HepG2 (cell line): Measurements from ENCODE around the gene ARPP21. TPM values are rescaled to one million over a fixed set of nuclear protein-coding genes. Genes with fewer than 3 reads are reported as not detected.

ENCODE experiments used
- ATAC-seq: fragments of 200-7000 bp; cut with Tn5 transposase; 3 replicates; pipeline ENCODE4 v1.9.1; 2020; ENCODE audit warnings: mild to moderate bottlenecking, moderate library complexity
- BruUV-seq: library from RNA; stranded (reverse); fragments of 400-500 nt; replicated peaks from 2 replicates; lab custom pipeline; 2021; lab: Mats Ljungman, UMichigan
- CTCF ChIA-PET: fragments of 300-600 bp; formaldehyde crosslinking; extraction: SDS; loops from one replicate; lab custom pipeline; 2021; ENCODE audit warnings: low total read pairs, inconsistent platforms, low intra/inter-chr PET ratio; lab: Yijun Ruan, JAX
- POLR2A ChIA-PET: fragments of 350-600 bp; sonication (Branson Sonifier 250); formaldehyde crosslinking; loops from one replicate; lab custom pipeline; 2020; ENCODE audit warnings: antibody characterized with exemption, inconsistent platforms; lab: Yijun Ruan, JAX
- DNase-seq: peaks from one replicate; pipeline ENCODE4 v3.0.0-alpha.2; 2015; ENCODE audit warnings: low spot score
- FAIRE-seq: peaks from 3 replicates; lab custom pipeline; 2011; peaks lifted over from hg19 to GRCh38; lab: Jason Lieb, UNC
- H2AFZ ChIP-seq: one replicate; pipeline ENCODE4 v1.6.1; 2011; ENCODE audit warnings: low read length, inconsistent platforms
- H3K27ac ChIP-seq: fragments of 300-600 bp; 3 replicates; pipeline ENCODE4 v1.8.0; 2011; ENCODE audit warnings: mixed run types, mild to moderate bottlenecking, mixed read lengths, low read length, inconsistent platforms; ENCODE audit not compliant: insufficient read depth; ENCODE audit errors: extremely low read length
- H3K27me3 ChIP-seq, 2 experiments: fragments of 200-600 bp in 1 of 2; 2 replicates in 1 of 2; 3 replicates in 1 of 2; pipeline versions ENCODE4 v1.6.0 to v1.8.0; 2011; ENCODE audit warnings: low read length in 2 of 2, mild to moderate bottlenecking in 2 of 2, moderate library complexity in 2 of 2, inconsistent platforms in 1 of 2; ENCODE audit not compliant: insufficient read depth in 2 of 2, control insufficient read depth in 1 of 2
- H3K36me3 ChIP-seq, 2 experiments: fragments of 200-600 bp in 1 of 2; replicated peaks in 1 of 2; 2 replicates in 1 of 2; 3 replicates in 1 of 2; pipeline versions ENCODE4 v1.5.1 to v1.8.0; 2011; ENCODE audit warnings: low read length in 2 of 2, inconsistent platforms in 1 of 2; ENCODE audit not compliant: insufficient read depth in 2 of 2, control insufficient read depth in 1 of 2
- H3K4me1 ChIP-seq: 2 replicates; pipeline ENCODE4 v1.5.1; 2012; ENCODE audit warnings: low read length, inconsistent platforms; ENCODE audit not compliant: insufficient read depth
- H3K4me2 ChIP-seq: 2 replicates; pipeline ENCODE4 v1.6.0; 2011; ENCODE audit warnings: low read depth, low read length, inconsistent platforms
- H3K4me3 ChIP-seq, 3 experiments: fragments of 200-600 bp in 1 of 3; sonication (generic), shearing (Covaris generic) in 1 of 3; replicated peaks in 1 of 3; 2 replicates each; pipeline ENCODE4 v1.5.1; 2011 to 2016; ENCODE audit warnings: low read length in 3 of 3, inconsistent platforms in 2 of 3, low read depth in 2 of 3, mild to moderate bottlenecking in 2 of 3, control low read depth in 1 of 3, mixed read lengths in 1 of 3; ENCODE audit not compliant: insufficient read depth in 1 of 3
- H3K79me2 ChIP-seq: one replicate; pipeline ENCODE4 v1.6.1; 2011; ENCODE audit warnings: low read length, inconsistent platforms; ENCODE audit not compliant: insufficient read depth
- H3K9ac ChIP-seq: 2 replicates; pipeline ENCODE4 v1.6.0; 2011; ENCODE audit warnings: mild to moderate bottlenecking, low read depth, low read length, inconsistent platforms; ENCODE audit not compliant: insufficient read depth
- H3K9me3 ChIP-seq: 2 replicates; pipeline ENCODE4 v1.5.1; 2012; ENCODE audit warnings: mild to moderate bottlenecking, low read length
- H4K20me1 ChIP-seq: 2 replicates; pipeline ENCODE4 v1.6.0; 2011; ENCODE audit warnings: inconsistent platforms, mild to moderate bottlenecking, low read length, moderate library complexity; ENCODE audit not compliant: insufficient read depth
- ARHGAP35 ChIP-seq: sonication (generic); formaldehyde crosslinking; IDR thresholded peaks from 2 replicates; pipeline ENCODE4 v1.9.0; 2022; ENCODE audit warnings: mild to moderate bottlenecking, inconsistent platforms, moderate library complexity, missing genetic modification reagents, borderline replicate concordance
- BCL6 ChIP-seq: IDR thresholded peaks from 2 replicates; pipeline ENCODE4 v1.6.1; 2016; ENCODE audit warnings: missing genetic modification reagents, missing compliant biosample characterization
- CREBL2 ChIP-seq: sonication (generic); formaldehyde crosslinking; IDR thresholded peaks from 2 replicates; pipeline ENCODE4 v1.8.1; 2023; ENCODE audit warnings: missing genetic modification reagents, mild to moderate bottlenecking, borderline replicate concordance
- GPN1 ChIP-seq: sonication (generic); formaldehyde crosslinking; IDR thresholded peaks from 2 replicates; pipeline ENCODE4 v1.5.1; 2020; ENCODE audit warnings: missing genetic modification reagents, borderline replicate concordance
- SOX5 ChIP-seq: IDR thresholded peaks from 2 replicates; pipeline ENCODE4 v1.6.1; 2016; ENCODE audit warnings: borderline replicate concordance
- TIGD3 ChIP-seq: sonication (generic); formaldehyde crosslinking; IDR thresholded peaks from 2 replicates; pipeline ENCODE4 v1.5.1; 2020; ENCODE audit warnings: mild to moderate bottlenecking, missing genetic modification reagents, borderline replicate concordance
- TRIM24 ChIP-seq: sonication (generic); formaldehyde crosslinking; IDR thresholded peaks from 2 replicates; pipeline ENCODE4 v1.8.0; 2022; ENCODE audit warnings: mild to moderate bottlenecking, missing genetic modification reagents
- YEATS4 ChIP-seq: sonication (generic); formaldehyde crosslinking; IDR thresholded peaks from 2 replicates; pipeline ENCODE4 v1.4.0; 2020; ENCODE audit warnings: missing genetic modification reagents, borderline replicate concordance
- ZBTB42 ChIP-seq: sonication (generic); formaldehyde crosslinking; IDR thresholded peaks from 2 replicates; pipeline ENCODE4 v1.5.0; 2020; ENCODE audit warnings: mild to moderate bottlenecking, missing genetic modification reagents
- ZC3H13 ChIP-seq: sonication (generic); formaldehyde crosslinking; IDR thresholded peaks from 2 replicates; pipeline ENCODE4 v1.8.1; 2023; ENCODE audit warnings: mild to moderate bottlenecking, missing genetic modification reagents, moderate library complexity
- ZNF263 ChIP-seq: sonication (generic); formaldehyde crosslinking; IDR thresholded peaks from 2 replicates; pipeline ENCODE4 v1.4.0; 2020; ENCODE audit warnings: missing genetic modification reagents
- ZNF709 ChIP-seq: sonication (generic); formaldehyde crosslinking; IDR thresholded peaks from 2 replicates; pipeline ENCODE4 v1.5.0; 2020; ENCODE audit warnings: mild to moderate bottlenecking, missing genetic modification reagents
- ZNF776 ChIP-seq: sonication (generic); formaldehyde crosslinking; IDR thresholded peaks from 2 replicates; pipeline ENCODE4 v1.4.0; 2020; ENCODE audit warnings: mild to moderate bottlenecking, missing genetic modification reagents
- WGBS: methylation state at CpG from one replicate; pipeline ENCODE4 v1.1.6; 2017; ENCODE audit warnings: low lambda C conversion rate; 5-methylcytosine and 5-hydroxymethylcytosine counted together
- in situ Hi-C: cut with HindIII; loops from 2 replicates; pipeline ENCODE4 v1.10.0; 2017; ENCODE audit warnings: low pct_unique_long_range_greater_than_20kb; ENCODE audit not compliant: extremely low pct_ligation_motif_present
- intact Hi-C: fragments of 100-400 bp; cut with micrococcal nuclease; formaldehyde crosslinking; loops from one replicate; pipeline ENCODE4 v1.10.0; 2022; ENCODE audit not compliant: unreplicated experiment
- polyA plus RNA-seq, 8 experiments: library from polyadenylated mRNA; depleted of rRNA in 3 of 8; stranded (reverse) in 7 of 8; unstranded in 1 of 8; fragments of >200 nt; fragmentation: Illumina TruSeq in 4 of 8; extraction: Trizol in 4 of 8; gene quantifications; 2 replicates each; pipeline versions ENCODE4 v1.2.1 to v1.2.3, GENCODE V29; 2011 to 2016; ENCODE audit warnings: low read depth in 4 of 8, missing spikeins in 1 of 8, mixed read lengths in 1 of 8; ENCODE audit not compliant: insufficient read depth in 1 of 8
- total RNA-seq, 5 experiments: library from RNA; depleted of rRNA; stranded (reverse); fragments of >200 nt; fragmentation: Illumina TruSeq; extraction: Trizol; gene quantifications; 2 replicates each; pipeline ENCODE4 v1.2.3, GENCODE V29; 2016; ENCODE audit warnings: low read depth in 1 of 5
- TF ChIP-seq, protein P1 (sequence below): sonication (generic); formaldehyde crosslinking; IDR thresholded peaks from 2 replicates; pipeline ENCODE4 v1.4.0; 2020; ENCODE audit warnings: missing genetic modification reagents, borderline replicate concordance

ARPP21 gene
- total and polyA plus RNA-seq, 2 of the 13 experiments (the other 11 are each of a cell fraction or from before 2014, with no cell fraction given), result not detected

DNA sequence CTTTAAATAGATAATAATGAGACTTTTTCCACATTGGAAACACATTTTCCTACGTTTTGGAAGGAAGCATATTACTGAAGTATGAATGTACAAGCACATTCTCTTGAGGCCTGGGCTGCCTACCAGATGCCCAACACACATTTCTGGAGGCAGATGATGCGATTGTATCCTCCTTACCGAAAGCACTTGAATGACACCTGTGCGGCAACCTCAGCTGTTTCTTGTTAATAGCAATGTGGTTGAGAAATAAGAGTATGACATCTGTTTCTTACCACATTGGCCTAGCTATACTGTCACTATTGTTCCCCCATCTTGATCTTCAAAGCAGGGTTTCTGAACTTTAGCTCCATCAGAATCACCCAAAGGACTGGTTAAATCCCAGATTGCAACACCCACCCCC, 84.8 kb downstream of the ARPP21 start:
- no peaks in the 10 kb centered on the region for H4K20me1 ChIP-seq
- ATAC-seq, result no peak
- no peaks in the 10 kb centered on the region for H3K4me1 ChIP-seq
- no TSS peak for BruUV-seq
- no peaks in the 10 kb centered on the region for H3K27me3 ChIP-seq
- H3K9ac ChIP-seq, result no peak overlapping the region
- H3K79me2 ChIP-seq, result no peaks in the 10 kb centered on the region
- no peak overlapping the region for H3K4me3 ChIP-seq
- POLR2A ChIA-PET, result no interaction called here
- TF ChIP-seq, protein P1, sequence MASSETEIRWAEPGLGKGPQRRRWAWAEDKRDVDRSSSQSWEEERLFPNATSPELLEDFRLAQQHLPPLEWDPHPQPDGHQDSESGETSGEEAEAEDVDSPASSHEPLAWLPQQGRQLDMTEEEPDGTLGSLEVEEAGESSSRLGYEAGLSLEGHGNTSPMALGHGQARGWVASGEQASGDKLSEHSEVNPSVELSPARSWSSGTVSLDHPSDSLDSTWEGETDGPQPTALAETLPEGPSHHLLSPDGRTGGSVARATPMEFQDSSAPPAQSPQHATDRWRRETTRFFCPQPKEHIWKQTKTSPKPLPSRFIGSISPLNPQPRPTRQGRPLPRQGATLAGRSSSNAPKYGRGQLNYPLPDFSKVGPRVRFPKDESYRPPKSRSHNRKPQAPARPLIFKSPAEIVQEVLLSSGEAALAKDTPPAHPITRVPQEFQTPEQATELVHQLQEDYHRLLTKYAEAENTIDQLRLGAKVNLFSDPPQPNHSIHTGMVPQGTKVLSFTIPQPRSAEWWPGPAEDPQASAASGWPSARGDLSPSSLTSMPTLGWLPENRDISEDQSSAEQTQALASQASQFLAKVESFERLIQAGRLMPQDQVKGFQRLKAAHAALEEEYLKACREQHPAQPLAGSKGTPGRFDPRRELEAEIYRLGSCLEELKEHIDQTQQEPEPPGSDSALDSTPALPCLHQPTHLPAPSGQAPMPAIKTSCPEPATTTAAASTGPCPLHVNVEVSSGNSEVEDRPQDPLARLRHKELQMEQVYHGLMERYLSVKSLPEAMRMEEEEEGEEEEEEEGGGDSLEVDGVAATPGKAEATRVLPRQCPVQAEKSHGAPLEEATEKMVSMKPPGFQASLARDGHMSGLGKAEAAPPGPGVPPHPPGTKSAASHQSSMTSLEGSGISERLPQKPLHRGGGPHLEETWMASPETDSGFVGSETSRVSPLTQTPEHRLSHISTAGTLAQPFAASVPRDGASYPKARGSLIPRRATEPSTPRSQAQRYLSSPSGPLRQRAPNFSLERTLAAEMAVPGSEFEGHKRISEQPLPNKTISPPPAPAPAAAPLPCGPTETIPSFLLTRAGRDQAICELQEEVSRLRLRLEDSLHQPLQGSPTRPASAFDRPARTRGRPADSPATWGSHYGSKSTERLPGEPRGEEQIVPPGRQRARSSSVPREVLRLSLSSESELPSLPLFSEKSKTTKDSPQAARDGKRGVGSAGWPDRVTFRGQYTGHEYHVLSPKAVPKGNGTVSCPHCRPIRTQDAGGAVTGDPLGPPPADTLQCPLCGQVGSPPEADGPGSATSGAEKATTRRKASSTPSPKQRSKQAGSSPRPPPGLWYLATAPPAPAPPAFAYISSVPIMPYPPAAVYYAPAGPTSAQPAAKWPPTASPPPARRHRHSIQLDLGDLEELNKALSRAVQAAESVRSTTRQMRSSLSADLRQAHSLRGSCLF (CRISPR knock-in tag), result no peak
- TF ChIP-seq ZNF709 (CRISPR knock-in tag), result no peak
- no peak for TF ChIP-seq TRIM24 (CRISPR knock-in tag)
- in situ Hi-C loops, result no loop called here
- DNase-seq, result no peak
- H3K36me3 ChIP-seq, result no peaks in the 10 kb centered on the region
- intact Hi-C loops, result no loop called here
- H2AFZ ChIP-seq, result no peak overlapping the region
- FAIRE-seq, result no peak
- CTCF ChIA-PET, result no interaction called here
- 38% methylated on average over 4 of the region's 4 CpGs for WGBS
- no peak overlapping the region for H3K4me2 ChIP-seq
- no peaks in the 10 kb centered on the region for H3K9me3 ChIP-seq
- no peak overlapping the region for H3K27ac ChIP-seq

DNA sequence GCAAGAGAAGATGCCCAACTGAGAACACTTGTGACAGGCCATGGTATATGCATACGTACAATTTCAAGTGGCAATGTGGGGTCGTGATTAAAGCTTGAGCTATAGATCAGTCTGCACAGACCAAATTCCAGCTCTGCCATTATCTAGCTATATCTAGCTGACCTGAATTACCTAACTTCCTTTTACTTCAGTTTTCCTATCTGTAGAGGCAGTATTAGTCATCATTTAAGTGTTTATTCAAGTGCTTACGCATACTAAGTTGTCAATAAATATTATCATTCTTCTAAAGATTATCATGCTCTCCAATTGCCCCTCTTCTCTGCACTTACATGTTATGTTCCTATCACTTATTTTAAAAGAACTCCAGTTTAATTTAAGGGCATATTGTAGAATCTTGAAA, 87.9 kb downstream of the ARPP21 start:
- ChIA-PET CTCF (no interaction called here), POLR2A (no interaction called here)
- WGBS, result 1% methylated on average over 3 of the region's 3 CpGs
- Histone ChIP-seq H3K36me3 (no peaks in the 10 kb centered on the region), H3K4me1 (no peaks in the 10 kb centered on the region), H3K9me3 (no peaks in the 10 kb centered on the region), H3K4me2 (no peak overlapping the region), H3K9ac (no peak overlapping the region), H4K20me1 (no peaks in the 10 kb centered on the region), H3K27ac (no peak overlapping the region), H3K79me2 (no peaks in the 10 kb centered on the region), H2AFZ (no peak overlapping the region), H3K4me3 (no peak overlapping the region), H3K27me3 (no peaks in the 10 kb centered on the region)
- FAIRE-seq (no peak), DNase-seq (no peak), ATAC-seq (no peak)
- BruUV-seq, result no TSS peak
- in situ Hi-C loops (no loop called here), intact Hi-C loops (no loop called here)
- TF ChIP-seq CREBL2 (CRISPR knock-in tag), result no peak
- TF ChIP-seq ZC3H13 (CRISPR knock-in tag), result no peak
- TF ChIP-seq ZNF776 (CRISPR knock-in tag), result no peak
- no peak for TF ChIP-seq ZNF263 (CRISPR knock-in tag)
- TF ChIP-seq GPN1 (CRISPR knock-in tag), result no peak
- TF ChIP-seq ARHGAP35 (CRISPR knock-in tag), result no peak
- TF ChIP-seq ZBTB42, result no peak
- TF ChIP-seq TIGD3, result no peak
- no peak for TF ChIP-seq BCL6 (CRISPR knock-in tag)
- no peak for TF ChIP-seq SOX5 (CRISPR knock-in tag)
- no peak for TF ChIP-seq YEATS4 (CRISPR knock-in tag)
